GM21529 (cell line): ENCODE measurements around the gene PTRHD1.
"Not testable (repeated sequence)": the region's sequence is repeated elsewhere in the genome, so short reads cannot be mapped to it uniquely, and the experiment has no call there.

Experiments
- ATAC-seq: cut with Tn5 transposase; IDR thresholded peaks from one replicate; pipeline ENCODE4 v1.9.1; 2021; ENCODE audit not compliant: unreplicated experiment

The PTRHD1 gene

GRCh38 chr2:24792874-24793760 is at the start of gene PTRHD1, which contains the start of gene CENPO:
Gene PTRHD1 (minus strand): TSS chr2:24793391. CDS start chr2:24793377, 14 bp downstream.
Gene CENPO (plus strand): TSS chr2:24793425. CDS start chr2:24793920, 495 bp downstream.
- ATAC-seq, result peak; percentile 91

GRCh38 chr2:24842081-24843050 is 49.2 kb upstream of the PTRHD1 start:
- ATAC-seq, result no peak

GRCh38 chr2:24840962-24841945 is 48.1 kb upstream of the PTRHD1 start:
- no peak for ATAC-seq

GRCh38 chr2:24840164-24840869 is 47.1 kb upstream of the PTRHD1 start:
- no peak for ATAC-seq

GRCh38 chr2:24839729-24840128 is 46.5 kb upstream of the PTRHD1 start:
- no peak for ATAC-seq

- no peak for ATAC-seq
Measured at GRCh38 chr2:24838541-24838940, 45.4 kb upstream of the PTRHD1 start.

GRCh38 chr2:24837996-24838513 is 44.9 kb upstream of the PTRHD1 start:
- no peak for ATAC-seq

GRCh38 chr2:24836706-24837105 is 43.5 kb upstream of the PTRHD1 start:
- ATAC-seq, result no peak

- ATAC-seq, result no peak
Measured at GRCh38 chr2:24836206-24836605, 43.0 kb upstream of the PTRHD1 start.

- ATAC-seq, result not testable (repeated sequence)
Measured at GRCh38 chr2:24835411-24835810, 42.2 kb upstream of the PTRHD1 start.

- no peak for ATAC-seq
Measured at GRCh38 chr2:24834733-24835395, 41.7 kb upstream of the PTRHD1 start.

- no peak for ATAC-seq
Measured at GRCh38 chr2:24833821-24834732, 40.9 kb upstream of the PTRHD1 start.

GRCh38 chr2:24832931-24833701 is 39.9 kb upstream of the PTRHD1 start:
- no peak for ATAC-seq

- ATAC-seq, result no peak
Measured at GRCh38 chr2:24832521-24832920, 39.3 kb upstream of the PTRHD1 start.

GRCh38 chr2:24832073-24832461 is 38.9 kb upstream of the PTRHD1 start:
- no peak for ATAC-seq

GRCh38 chr2:24831221-24832072 is 38.3 kb upstream of the PTRHD1 start:
- no peak for ATAC-seq
